Endothelial cell of umbilical vein (primary cell): ENCODE results near the gene OTUD7B.

Experiments used
- CTCF ChIP-seq, 2 donors: IDR thresholded peaks; 1 replicate in 1 of 2; 2 replicates in 1 of 2; pipeline ENCODE4 v1.5.1; 2011; ENCODE audit warnings: low read length in 2 of 2, mild to moderate bottlenecking in 2 of 2, moderate library complexity in 2 of 2, control low read depth in 1 of 2, inconsistent platforms in 1 of 2, low read depth in 1 of 2; ENCODE audit not compliant: insufficient read depth in 1 of 2; ENCODE audit errors: extremely low read depth in 1 of 2
- POLR2A ChIP-seq: IDR thresholded peaks from 2 replicates; pipeline ENCODE4 v1.6.1; 2012; ENCODE audit warnings: low read depth, mild to moderate bottlenecking, control low read depth, low read length

DNA sequence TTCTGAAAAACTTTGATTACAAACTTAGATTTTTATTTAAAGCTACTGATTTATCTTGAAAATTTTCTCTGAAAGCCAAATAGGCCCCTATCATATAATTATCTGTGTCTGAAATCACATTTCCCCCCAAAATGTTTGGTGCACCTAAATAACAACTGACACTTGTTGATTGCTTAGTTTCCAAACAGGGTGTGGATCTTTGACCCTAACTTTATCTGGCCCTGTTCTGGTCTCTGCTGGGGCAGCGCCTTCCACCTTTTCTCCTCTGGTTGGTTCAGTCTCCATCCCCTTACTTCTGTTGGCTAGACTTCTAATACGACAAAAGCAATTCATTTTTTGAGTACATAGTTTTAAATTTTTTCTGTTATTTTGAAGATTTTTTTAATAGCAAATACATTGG is 10.2 kb upstream of the OTUD7B start:
- TF ChIP-seq CTCF (IDR thresholded peaks at IDR 0.05; ENCODE audit: extremely low read depth in 1 of 2, insufficient read depth in 1 of 2, low read depth in 1 of 2, low read length in 2 of 2) (no peak), POLR2A (no peak)
